Inflammatory macrophage treated with lipopolysaccharide for 4 hours (primary cell): ENCODE measurements around the gene STARD13.
"Not testable (repeated sequence)": the region's sequence is repeated elsewhere in the genome, so short reads cannot be mapped to it uniquely, and the experiment has no call there.

ENCODE experiments used
- DNase-seq: peaks from one replicate; pipeline ENCODE4 v3.0.0-alpha.2; 2020

STARD13 gene

GRCh38 chr13:33249066-33249465 is 36.5 kb downstream of the STARD13 start:
- peak; percentile 50 for DNase-seq

DNA sequence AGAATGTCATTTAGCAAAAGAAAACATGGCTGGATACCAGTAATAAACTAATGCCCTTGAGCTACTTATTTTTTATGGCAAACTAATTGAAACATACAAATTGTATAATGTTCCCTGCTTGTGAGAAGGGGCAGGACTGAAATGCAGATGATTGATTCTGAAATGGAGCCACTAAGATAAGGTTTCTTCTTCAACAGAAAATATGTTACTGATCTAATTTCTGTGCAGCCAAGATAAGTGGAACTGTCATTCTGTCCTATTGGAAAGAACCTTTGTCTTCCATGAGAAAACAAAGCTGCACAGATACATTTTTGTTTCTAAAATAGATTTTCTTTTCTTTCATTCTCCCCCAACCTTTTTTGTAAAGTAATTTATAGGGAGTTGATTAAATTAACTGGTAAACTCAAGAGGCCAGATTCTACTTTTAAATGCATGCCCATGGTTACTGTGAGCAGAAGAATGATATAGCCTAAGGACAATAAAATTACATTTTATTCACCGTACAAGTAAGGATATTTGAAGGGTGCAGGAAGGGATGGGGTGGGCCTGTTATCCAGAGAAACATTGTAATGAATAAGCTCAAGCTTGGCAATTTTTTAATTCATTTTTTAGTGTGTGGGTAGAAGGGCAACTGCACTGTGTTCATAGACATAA is 39.9 kb downstream of the STARD13 start:
- no peak for DNase-seq

GRCh38 chr13:33244907-33245287 is 40.7 kb downstream of the STARD13 start:
- no peak for DNase-seq

DNA sequence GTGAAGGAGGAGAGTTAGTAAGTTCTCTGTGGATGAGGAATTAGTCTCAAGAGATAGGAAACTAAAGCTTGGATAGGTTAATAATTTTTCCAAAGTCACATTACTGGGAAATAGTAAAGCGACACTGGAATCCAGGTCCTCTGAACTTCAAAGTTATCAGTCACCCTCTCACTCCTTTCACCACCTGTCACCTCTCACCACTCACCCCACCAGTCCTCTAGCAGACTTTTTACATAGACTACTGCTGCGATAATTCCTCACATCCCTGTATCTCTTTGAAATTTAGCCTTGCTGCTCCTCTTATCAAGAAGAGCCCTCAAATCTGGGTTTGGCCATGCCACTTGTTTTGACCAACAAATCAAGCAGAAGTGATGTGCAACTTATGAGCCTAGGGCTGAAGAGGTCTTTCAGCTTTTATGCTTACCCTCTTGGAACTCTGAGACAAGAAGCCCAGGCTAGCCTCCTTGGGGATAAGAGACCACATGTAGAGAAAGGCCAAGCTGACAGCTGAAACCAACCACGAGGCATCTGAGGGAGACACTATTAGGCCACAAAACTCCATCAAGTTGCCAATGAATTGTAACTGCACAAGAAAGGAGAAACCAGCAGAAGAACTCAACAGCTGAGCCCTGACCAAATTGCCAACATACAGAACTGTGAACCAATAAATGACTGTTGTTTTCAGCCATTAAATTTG is 41.2 kb downstream of the STARD13 start:
- no peak for DNase-seq

- no peak for DNase-seq
Observed at GRCh38 chr13:33242984-33243617, 42.5 kb downstream of the STARD13 start.

DNA sequence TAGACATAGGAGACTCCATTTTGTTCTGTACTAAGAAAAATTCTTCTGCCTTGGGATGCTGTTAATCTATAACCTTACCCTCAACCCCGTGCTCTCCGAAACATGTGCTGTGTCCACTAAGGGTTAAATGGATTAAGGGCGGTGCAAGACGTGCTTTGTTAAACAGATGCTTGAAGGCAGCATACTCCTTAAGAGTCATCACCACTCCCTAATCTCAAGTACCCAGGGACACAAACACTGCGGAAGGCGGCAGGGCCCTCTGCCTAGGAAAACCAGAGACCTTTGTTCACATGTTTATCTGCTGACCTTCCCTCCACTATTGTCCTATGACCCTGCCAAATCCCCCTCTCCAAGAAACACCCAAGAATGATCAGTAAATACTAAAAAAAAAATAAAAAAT is 43.2 kb downstream of the STARD13 start:
- DNase-seq: not testable (repeated sequence)

DNA sequence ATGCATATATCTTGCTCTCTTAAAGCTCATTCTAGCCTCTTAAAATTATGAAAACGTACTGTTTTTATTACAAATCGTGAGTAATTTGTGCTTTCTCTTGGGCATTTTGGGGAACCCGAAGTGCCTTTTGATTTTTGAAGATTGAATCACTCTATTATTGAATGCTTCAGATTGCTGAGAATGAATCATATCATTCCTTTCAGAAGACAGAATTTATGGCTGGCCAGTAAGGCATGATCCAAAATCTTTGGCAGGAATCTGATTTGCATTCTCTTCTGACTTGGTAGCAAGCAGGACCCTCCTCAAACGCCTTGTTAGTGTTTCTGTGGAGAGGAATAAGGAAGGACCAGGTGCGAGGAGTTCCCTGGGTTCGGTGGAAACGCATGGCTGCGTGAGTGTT is 49.5 kb downstream of the STARD13 start:
- no peak for DNase-seq

DNA sequence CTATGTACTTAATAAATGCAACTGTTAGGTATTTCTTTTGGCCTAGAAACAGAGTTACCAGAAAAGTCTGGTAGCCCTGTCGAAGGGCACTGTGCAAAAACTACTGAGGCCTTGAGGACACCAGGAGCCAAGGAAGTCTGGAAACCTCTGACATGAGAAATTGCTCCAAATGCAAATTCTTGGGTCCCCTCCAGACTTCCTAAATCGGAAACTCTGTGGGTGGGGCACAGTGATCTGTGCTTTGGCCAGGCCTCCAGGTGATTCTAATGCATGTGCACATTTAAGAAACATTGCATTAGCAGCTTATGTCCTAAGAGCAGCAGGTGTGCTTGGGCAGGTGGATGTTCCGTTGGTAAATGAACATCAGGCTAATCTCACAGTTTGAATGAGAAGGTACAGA is 50.0 kb downstream of the STARD13 start:
- no peak for DNase-seq

GRCh38 chr13:33235078-33235477 is 50.5 kb downstream of the STARD13 start:
- no peak for DNase-seq

DNA sequence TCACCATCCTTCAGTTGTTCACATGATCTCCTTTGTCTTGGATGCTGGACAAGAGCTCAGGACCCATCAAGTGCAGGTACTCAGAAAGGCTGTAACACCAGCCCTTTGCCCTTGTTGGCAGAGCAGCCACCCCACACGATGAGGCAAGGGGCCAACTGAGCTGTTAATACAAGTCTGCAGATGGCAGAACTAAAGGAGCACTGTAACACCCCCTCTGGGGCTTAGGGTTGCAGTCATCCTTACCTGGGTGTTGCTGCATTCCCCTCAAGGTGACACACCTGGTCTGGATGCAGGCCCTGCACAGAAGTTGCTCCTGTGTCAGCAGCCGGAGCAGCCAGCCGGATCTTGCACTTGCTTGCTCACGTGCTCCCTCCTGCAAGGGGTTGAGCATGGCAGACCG is 52.0 kb downstream of the STARD13 start:
- no peak for DNase-seq

DNA sequence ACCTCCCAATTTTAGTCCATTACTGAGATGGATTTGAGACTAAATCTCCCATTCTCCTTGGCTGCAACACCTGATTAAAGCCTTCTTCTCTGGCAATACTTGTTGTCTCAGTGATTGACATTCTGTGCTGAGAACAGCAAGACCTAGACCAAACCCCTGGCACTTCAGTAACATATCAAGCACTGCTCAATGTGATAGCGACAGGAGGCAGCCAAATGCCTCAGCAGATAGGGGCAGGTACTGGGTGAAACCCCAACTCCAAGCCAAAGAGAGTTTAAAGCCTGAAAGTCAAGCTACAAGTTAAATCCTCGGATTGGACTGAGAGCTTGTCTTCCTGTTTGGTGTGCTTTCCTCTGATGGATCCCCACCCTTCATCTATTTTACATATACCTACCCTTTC is 52.7 kb downstream of the STARD13 start:
- no peak for DNase-seq

- DNase-seq: no peak
Observed at GRCh38 chr13:33231339-33231738, 54.2 kb downstream of the STARD13 start.

DNA sequence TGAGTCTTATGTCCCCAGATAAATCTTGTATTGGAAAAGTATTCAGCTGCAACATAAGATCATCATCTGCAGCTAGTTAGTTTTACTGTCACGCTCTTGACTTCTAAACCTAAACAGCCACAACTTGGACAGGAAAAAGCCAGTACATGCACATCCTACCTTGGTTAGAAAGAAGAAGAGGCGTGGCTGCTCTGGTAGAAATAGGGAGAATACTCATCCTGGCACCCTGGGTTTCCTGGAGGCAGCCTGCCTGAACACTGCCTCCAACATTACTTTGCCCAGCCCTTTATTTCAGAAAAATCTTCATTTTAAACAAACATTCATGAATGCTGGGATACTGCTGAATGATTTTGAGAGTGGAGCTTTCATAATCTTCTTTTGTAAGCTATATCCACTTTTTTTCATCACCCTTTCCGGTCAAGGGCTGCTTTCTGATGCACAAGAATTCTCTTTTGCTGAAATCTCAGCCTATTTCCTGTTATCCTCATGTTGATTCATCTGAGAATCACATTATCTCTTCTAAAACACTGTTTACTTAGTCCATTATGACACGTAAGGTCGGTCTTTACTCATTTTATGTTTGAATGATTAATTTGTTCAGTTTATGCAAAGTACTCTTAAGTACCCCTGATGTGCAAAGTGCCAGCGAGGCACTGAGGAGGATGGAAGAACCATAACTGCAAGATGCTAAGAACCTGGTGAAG is 55.2 kb downstream of the STARD13 start:
- DNase-seq: no peak

DNA sequence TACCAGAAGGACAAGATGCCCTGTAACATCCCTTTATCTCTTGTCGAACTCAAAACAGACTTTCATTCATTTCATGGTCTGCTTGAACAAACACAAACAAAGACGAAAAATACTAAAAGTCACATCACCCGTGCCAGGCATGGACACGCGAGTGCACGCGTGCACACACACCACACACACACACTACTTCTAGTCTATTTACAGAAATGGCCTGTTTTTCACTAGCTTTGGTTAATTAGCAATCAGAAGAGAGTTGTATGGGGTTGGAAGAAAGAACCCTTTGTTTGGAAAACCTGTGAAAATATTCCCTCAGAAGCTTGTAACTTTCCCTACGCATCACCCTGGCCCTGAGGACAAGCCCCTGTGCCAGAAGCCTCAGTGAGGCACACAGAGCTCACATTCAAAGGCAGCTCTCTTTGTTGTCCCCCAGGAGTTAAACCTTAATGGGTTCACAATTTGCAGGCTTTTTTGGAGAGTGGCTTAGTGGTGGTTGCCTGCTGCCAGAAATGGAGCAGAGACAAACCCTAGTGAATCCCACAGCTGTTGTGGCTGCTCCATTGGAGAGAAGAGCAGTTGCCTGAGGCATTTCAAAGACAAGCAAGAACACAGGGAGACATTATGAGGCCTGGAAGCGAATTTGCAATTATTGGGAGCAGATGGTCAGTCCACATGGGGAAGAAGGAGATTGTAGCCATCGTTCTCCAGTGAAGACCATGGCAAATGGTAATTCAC is 55.9 kb downstream of the STARD13 start:
- no peak for DNase-seq

GRCh38 chr13:33228648-33229445 is 56.7 kb downstream of the STARD13 start:
- peak; percentile 47 for DNase-seq

DNA sequence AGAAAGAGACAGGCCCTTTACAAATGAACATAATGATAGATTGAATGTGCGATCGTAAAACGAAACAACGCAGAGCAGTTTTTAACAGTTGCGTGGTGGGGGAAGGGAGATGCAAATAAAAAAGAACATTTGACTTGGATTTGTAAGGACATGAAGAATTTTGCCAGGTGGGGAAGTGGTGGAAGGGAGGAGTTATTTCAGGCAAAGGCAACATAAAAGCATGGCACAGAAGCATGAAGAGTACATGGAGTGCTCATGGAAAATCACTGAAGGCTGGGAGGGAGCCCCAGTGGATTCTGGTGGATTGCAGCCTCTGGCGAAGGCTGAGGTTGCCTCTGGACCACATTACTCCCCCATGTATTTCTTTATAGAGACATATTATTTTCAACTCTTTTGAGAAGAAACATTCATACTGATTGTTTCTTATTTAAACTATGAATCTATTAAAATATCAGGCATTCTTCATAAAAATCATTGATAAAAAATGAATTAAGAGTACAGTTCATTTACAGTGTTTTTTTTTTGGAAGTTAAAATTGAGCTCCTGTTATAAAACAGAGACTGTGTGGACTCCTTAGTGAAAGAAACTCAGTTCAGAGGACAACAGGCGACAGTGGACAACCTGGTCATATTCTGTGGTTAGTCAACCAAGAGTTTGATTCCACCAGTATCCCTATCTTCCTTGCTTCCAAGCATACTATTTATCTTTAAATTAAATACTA is 57.5 kb downstream of the STARD13 start:
- DNase-seq: no peak

GRCh38 chr13:33224686-33225085 is 60.9 kb downstream of the STARD13 start:
- no peak for DNase-seq

GRCh38 chr13:33224191-33224590 is 61.4 kb downstream of the STARD13 start:
- no peak for DNase-seq

DNA sequence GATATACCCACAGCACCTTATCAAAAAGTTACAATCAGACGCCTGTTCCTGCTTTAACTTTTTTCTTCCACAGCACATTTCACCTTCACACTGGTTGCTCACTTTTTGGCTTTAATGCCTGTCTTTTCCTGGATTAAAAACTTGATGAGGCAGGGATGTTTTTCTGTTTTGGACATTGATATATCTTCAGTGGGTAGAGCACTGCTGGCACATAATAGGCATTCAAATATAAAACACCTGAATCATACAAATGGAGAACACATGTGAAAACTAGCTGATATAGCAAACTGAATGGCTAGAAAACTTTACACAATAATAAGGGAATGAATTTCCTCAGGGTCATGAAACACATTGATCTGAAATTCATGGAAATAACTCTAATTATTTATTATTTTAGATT is 65.6 kb downstream of the STARD13 start:
- no peak for DNase-seq

- no peak for DNase-seq
Observed at GRCh38 chr13:33218426-33218825, 67.1 kb downstream of the STARD13 start.

DNA sequence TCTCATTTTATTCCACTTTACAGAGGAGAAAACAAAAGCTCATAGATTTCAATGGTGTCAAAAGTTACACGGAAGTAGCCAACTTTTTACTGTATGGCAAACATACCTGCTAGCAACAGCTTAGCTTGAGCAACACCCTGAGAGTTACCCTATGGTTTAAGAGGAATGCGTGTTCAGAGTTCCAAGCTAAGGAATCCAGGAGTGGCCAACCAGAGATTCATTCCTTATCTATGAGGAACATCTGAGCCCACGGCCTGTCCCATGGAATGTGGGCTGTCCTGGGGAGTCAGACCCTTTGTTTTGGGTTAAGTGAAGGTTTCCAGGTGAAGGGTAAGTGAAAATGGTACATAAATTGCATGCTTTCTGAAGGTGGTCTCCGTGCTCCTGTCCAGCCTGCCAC is 67.5 kb downstream of the STARD13 start:
- no peak for DNase-seq

DNA sequence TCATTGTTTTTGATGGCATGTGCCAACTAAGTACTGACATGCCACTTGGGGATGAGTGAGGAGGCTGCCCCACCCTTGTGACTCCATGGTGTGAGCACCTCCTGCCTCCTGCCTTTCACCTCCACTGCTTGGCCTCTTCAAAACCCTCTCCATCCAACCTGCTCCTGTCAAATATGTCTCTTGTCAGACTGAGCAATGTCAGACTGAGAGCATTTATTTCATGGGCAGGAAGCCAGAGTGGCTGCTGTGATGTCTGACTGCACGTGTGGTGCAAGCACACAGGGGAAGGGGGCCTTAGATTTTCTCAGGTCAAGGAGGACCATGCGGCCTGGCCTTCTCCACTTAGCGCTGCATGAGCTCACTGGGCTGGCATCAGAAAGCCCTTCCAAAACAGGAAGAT is 68.3 kb downstream of the STARD13 start:
- DNase-seq: no peak
